Prostate gland (tissue), 2 donors: ENCODE measurements around the gene NTRK2.

Experiments used
- CTCF ChIP-seq, 4 experiments: fragments of 200-600 bp in 2 of 4; fragments of 450-650 bp in 2 of 4; sonication (generic) in 2 of 4; IDR thresholded peaks; 1 replicate in 3 of 4; 2 replicates in 1 of 4; pipeline ENCODE4 v1.5.1; 2016 to 2019; ENCODE audit warnings: antibody characterized with exemption in 4 of 4, mild to moderate bottlenecking in 2 of 4, moderate library complexity in 2 of 4
- POLR2A ChIP-seq: fragments of 450-650 bp; IDR thresholded peaks from one replicate; pipeline ENCODE4 v1.6.1; 2016; ENCODE audit warnings: antibody characterized with exemption, mild to moderate bottlenecking
- POLR2AphosphoS5 ChIP-seq: sonication (generic); formaldehyde crosslinking; IDR thresholded peaks from one replicate; pipeline ENCODE4 v1.6.1; 2017; ENCODE audit warnings: antibody characterized with exemption

- TF ChIP-seq CTCF (IDR thresholded peaks at IDR 0.05) (no peak), POLR2AphosphoS5 (no peak), POLR2A (no peak)
Observed at GRCh38 chr9:84636436-84636835, 33.1 kb upstream of the NTRK2 start.
